Muscle of back (tissue), 13 donors: ENCODE results near the gene MRPL12. TPM values are rescaled to one million over a fixed set of nuclear protein-coding genes. Genes with fewer than 3 reads are reported as not detected.
A peak's percentile ranks its signal among the peaks of the same experiment; 100 is the strongest.
"Not testable (repeated sequence)": the region's sequence is repeated elsewhere in the genome, so short reads cannot be mapped to it uniquely, and the experiment has no call there.

ENCODE experiments used
- DNase-seq, 3 donors: peaks; one replicate each; pipeline versions ENCODE4 v3.0.0 to v3.0.0-alpha.2; 2013
- long read RNA-seq, 9 donors: transcript quantifications; one replicate each; lab custom pipeline, GENCODE V29; 2026
- polyA plus RNA-seq, 10 donors: library from polyadenylated mRNA; unstranded; fragments of 120-200 nt; gene quantifications; one replicate each; pipeline ENCODE4 v1.2.1, GENCODE V29; 2013; ENCODE audit not compliant: insufficient read length in 10 of 10

MRPL12 gene
- polyA plus RNA-seq, result 10 to 100 TPM; 44.5 to 62.6 (median 51.9) TPM
- long read RNA-seq, donor 1, transcript MRPL12-201 (5 exons, 1,028 nt), result major isoform, 40 of 40 reads
- long read RNA-seq, donor 1, partial matches to known transcripts, result 0 of 40 reads
- long read RNA-seq, donor 1, other reads (novel, unspliced or antisense), result 0 of 40 reads
- long read RNA-seq, donor 2, transcript MRPL12-201 (5 exons, 1,028 nt), result major isoform, 32 of 32 reads
- long read RNA-seq, donor 2, partial matches to known transcripts, result 0 of 32 reads
- long read RNA-seq, donor 2, other reads (novel, unspliced or antisense), result 0 of 32 reads
- long read RNA-seq, donor 3, result 0 reads
- long read RNA-seq, donor 4, transcript MRPL12-201 (5 exons, 1,028 nt), result major isoform, 32 of 32 reads
- long read RNA-seq, donor 4, partial matches to known transcripts, result 0 of 32 reads
- long read RNA-seq, donor 4, other reads (novel, unspliced or antisense), result 0 of 32 reads
- long read RNA-seq, donor 5, transcript MRPL12-201 (5 exons, 1,028 nt), result major isoform, 51 of 51 reads
- long read RNA-seq, donor 5, partial matches to known transcripts, result 0 of 51 reads
- long read RNA-seq, donor 5, other reads (novel, unspliced or antisense), result 0 of 51 reads
- long read RNA-seq, donor 6, transcript MRPL12-201 (5 exons, 1,028 nt), result major isoform, 57 of 62 reads
- long read RNA-seq, donor 6, partial matches to known transcripts, result 5 of 62 reads
- long read RNA-seq, donor 6, other reads (novel, unspliced or antisense), result 0 of 62 reads
- long read RNA-seq, donor 7, transcript MRPL12-201 (5 exons, 1,028 nt), result major isoform, 31 of 31 reads
- long read RNA-seq, donor 7, partial matches to known transcripts, result 0 of 31 reads
- long read RNA-seq, donor 7, other reads (novel, unspliced or antisense), result 0 of 31 reads
- long read RNA-seq, donor 8, transcript MRPL12-201 (5 exons, 1,028 nt), result major isoform, 22 of 22 reads
- long read RNA-seq, donor 8, partial matches to known transcripts, result 0 of 22 reads
- long read RNA-seq, donor 8, other reads (novel, unspliced or antisense), result 0 of 22 reads
- long read RNA-seq, donor 9, transcript MRPL12-201 (5 exons, 1,028 nt), result major isoform, 10 of 10 reads
- long read RNA-seq, donor 9, partial matches to known transcripts, result 0 of 10 reads
- long read RNA-seq, donor 9, other reads (novel, unspliced or antisense), result 0 of 10 reads

GRCh38 chr17:81702934-81703746 is at the start of gene MRPL12:
TSS of gene MRPL12 (plus strand) at chr17:81703367. CDS start at chr17:81703502, 135 bp downstream.
- DNase-seq, result peak; percentile 91 to 98 (median 95)

GRCh38 chr17:81655378-81656117 is 47.6 kb upstream of the MRPL12 start:
- no peak for DNase-seq

- DNase-seq, result no peak
These were observed 46.9 kb upstream of the MRPL12 start, which contains the start of gene PDE6G for GRCh38 chr17:81656118-81656743. TSS of gene PDE6G (minus strand) at chr17:81656542. CDS start at chr17:81653305, 3,237 bp downstream.

GRCh38 chr17:81656835-81657234 is 46.3 kb upstream of the MRPL12 start:
- DNase-seq, result peak in 1 of 3 donors; percentile 24

- no peak for DNase-seq
These were observed 44.1 kb upstream of the MRPL12 start for GRCh38 chr17:81659038-81659437.

GRCh38 chr17:81660441-81660840 is 42.7 kb upstream of the MRPL12 start:
- DNase-seq, result no peak

GRCh38 chr17:81662002-81662401 is 41.2 kb upstream of the MRPL12 start:
- DNase-seq, result no peak

- DNase-seq, result no peak
These were observed 39.1 kb upstream of the MRPL12 start for GRCh38 chr17:81664051-81664470.

GRCh38 chr17:81665205-81666091 is 37.7 kb upstream of the MRPL12 start:
- DNase-seq, result peak in 1 of 3 donors; percentile 39

- no peak for DNase-seq
These were observed 37.1 kb upstream of the MRPL12 start for GRCh38 chr17:81666092-81666341.

- peak; percentile 96 to 98 (median 97) for DNase-seq
These were observed 36.6 kb upstream of the MRPL12 start, which contains the start of the genes CCDC137 and OXLD1 for GRCh38 chr17:81666342-81667191. TSS of gene CCDC137 (plus strand) at chr17:81666737. CDS start at chr17:81666767, 30 bp downstream. TSS of gene OXLD1 (minus strand) at chr17:81666605. CDS start at chr17:81666577, 28 bp downstream.

GRCh38 chr17:81667754-81668153 is 35.4 kb upstream of the MRPL12 start:
- no peak for DNase-seq

- no peak for DNase-seq
These were observed 30.7 kb upstream of the MRPL12 start for GRCh38 chr17:81672504-81672903.

- DNase-seq, result no peak
These were observed 30.2 kb upstream of the MRPL12 start for GRCh38 chr17:81672954-81673353.

- DNase-seq, result no peak
These were observed 29.5 kb upstream of the MRPL12 start for GRCh38 chr17:81673561-81674258.

GRCh38 chr17:81675515-81676221 is 27.5 kb upstream of the MRPL12 start:
- DNase-seq, result not testable (repeated sequence)
